Body of pancreas (tissue), 4 donors: ENCODE data around the gene ATP1A3. TPM values are rescaled to one million over a fixed set of nuclear protein-coding genes. Genes with fewer than 3 reads are reported as not detected.
A peak's percentile ranks its signal among the peaks of the same experiment; 100 is the strongest.

Experiments used
- ATAC-seq: fragments of 150-250 bp; one replicate; pipeline ENCODE4 v1.9.1; 2016
- DNase-seq, 4 donors: peaks; one replicate each; pipeline ENCODE4 v3.0.0-alpha.2; 2019
- H3K27ac ChIP-seq, 4 donors: fragments of 200-600 bp; sonication (generic); 1 replicate in 3 of 4; 2 replicates in 1 of 4; pipeline versions ENCODE4 v1.5.1 to v1.6.1; 2016 to 2019; ENCODE audit warnings: mild to moderate bottlenecking in 1 of 4, mixed read lengths in 1 of 4, moderate library complexity in 1 of 4
- H3K27me3 ChIP-seq, 2 donors: fragments of 200-600 bp; sonication (generic); one replicate each; pipeline ENCODE4 v1.6.0; 2016; ENCODE audit warnings: mild to moderate bottlenecking in 1 of 2
- H3K36me3 ChIP-seq, 2 donors: fragments of 200-600 bp; sonication (generic); replicated peaks in 1 of 2; 2 replicates each; pipeline ENCODE4 v1.5.1; 2016; ENCODE audit warnings: low read depth in 2 of 2; ENCODE audit not compliant: insufficient read depth in 1 of 2
- H3K4me1 ChIP-seq: fragments of 200-600 bp; sonication (generic); one replicate; pipeline ENCODE4 v1.6.0; 2016
- H3K4me3 ChIP-seq, 2 donors: fragments of 200-600 bp; sonication (generic); 1 replicate in 1 of 2; 2 replicates in 1 of 2; pipeline ENCODE4 v1.5.1; 2016 to 2019
- H3K9me3 ChIP-seq, 3 donors: fragments of 200-600 bp; sonication (generic); 1 replicate in 2 of 3; 2 replicates in 1 of 3; pipeline ENCODE4 v1.5.1; 2016
- POLR2A ChIP-seq, 3 donors: fragments of 450-650 bp; IDR thresholded peaks; one replicate each; pipeline ENCODE4 v1.6.1; 2016; ENCODE audit warnings: antibody characterized with exemption in 3 of 3, mild to moderate bottlenecking in 2 of 3
- whole genome bisulfite sequencing, 2 donors: methylation state at CpG; one replicate each; pipeline ENCODE4 v1.1.5; 2017; 5-methylcytosine and 5-hydroxymethylcytosine counted together
- intact Hi-C: fragments of 100-400 bp; cut with DNase I; formaldehyde crosslinking; loops from one replicate; pipeline ENCODE4 v1.15.1; 2023
- total RNA-seq, 2 donors: library from RNA; depleted of rRNA; stranded (reverse); fragments of >200 nt; gene quantifications; one replicate each; pipeline ENCODE4 v1.1.0, GENCODE V29; 2016
- TF ChIP-seq, protein P1 (sequence below), 7 experiments: fragments of 450-650 bp in 4 of 7; fragments of 200-600 bp in 3 of 7; sonication (generic) in 3 of 7; IDR thresholded peaks; one replicate each; pipeline ENCODE4 v1.5.1; 2016 to 2019; ENCODE audit warnings: antibody characterized with exemption in 7 of 7

Gene ATP1A3
- total RNA-seq, 2 donors from 2014 or later, result 0.26 TPM; not detected in 1

- intact Hi-C loops, result no loop called here
- H3K27ac ChIP-seq, result no peak overlapping the region
- H3K9me3 ChIP-seq, result no peaks in the 10 kb centered on the region
- no peaks in the 10 kb centered on the region for H3K4me1 ChIP-seq
- WGBS, 2 donors, result 68 to 70% methylated on average over 16 to 17 of the region's 17 CpGs
- ATAC-seq (no peak), DNase-seq (no peak)
- TF ChIP-seq POLR2A (IDR thresholded peaks at IDR 0.05), result no peak
- TF ChIP-seq, protein P1, sequence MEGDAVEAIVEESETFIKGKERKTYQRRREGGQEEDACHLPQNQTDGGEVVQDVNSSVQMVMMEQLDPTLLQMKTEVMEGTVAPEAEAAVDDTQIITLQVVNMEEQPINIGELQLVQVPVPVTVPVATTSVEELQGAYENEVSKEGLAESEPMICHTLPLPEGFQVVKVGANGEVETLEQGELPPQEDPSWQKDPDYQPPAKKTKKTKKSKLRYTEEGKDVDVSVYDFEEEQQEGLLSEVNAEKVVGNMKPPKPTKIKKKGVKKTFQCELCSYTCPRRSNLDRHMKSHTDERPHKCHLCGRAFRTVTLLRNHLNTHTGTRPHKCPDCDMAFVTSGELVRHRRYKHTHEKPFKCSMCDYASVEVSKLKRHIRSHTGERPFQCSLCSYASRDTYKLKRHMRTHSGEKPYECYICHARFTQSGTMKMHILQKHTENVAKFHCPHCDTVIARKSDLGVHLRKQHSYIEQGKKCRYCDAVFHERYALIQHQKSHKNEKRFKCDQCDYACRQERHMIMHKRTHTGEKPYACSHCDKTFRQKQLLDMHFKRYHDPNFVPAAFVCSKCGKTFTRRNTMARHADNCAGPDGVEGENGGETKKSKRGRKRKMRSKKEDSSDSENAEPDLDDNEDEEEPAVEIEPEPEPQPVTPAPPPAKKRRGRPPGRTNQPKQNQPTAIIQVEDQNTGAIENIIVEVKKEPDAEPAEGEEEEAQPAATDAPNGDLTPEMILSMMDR (IDR thresholded peaks at IDR 0.05), result peak in 1 of 7 experiments; percentile 8
- no peak overlapping the region for H3K4me3 ChIP-seq
- no peaks in the 10 kb centered on the region for H3K27me3 ChIP-seq
- no peaks in the 10 kb centered on the region for H3K36me3 ChIP-seq
Measured at GRCh38 chr19:42023121-42023942, 29.3 kb upstream of the ATP1A3 start.

DNA sequence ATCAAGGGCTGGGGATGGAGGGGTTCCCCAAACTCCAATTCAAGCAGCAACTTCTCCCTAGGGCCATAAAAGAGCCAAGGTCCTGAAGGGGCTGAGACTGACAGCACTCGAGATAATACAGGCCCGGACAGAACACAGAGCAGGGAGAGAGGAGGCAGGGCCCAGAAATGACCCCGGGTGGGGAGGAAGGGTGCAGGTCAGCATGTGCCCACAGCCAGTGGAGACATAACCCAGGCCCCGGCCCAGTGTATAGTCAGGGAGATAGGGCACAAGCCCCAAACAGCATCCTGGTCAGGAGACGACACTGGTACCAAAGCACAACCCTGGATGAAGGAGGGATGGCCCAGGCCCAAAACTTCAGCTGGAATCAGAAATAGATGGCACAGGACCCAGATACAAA is 28.6 kb upstream of the ATP1A3 start:
- no peak overlapping the region for H3K4me3 ChIP-seq

DNA sequence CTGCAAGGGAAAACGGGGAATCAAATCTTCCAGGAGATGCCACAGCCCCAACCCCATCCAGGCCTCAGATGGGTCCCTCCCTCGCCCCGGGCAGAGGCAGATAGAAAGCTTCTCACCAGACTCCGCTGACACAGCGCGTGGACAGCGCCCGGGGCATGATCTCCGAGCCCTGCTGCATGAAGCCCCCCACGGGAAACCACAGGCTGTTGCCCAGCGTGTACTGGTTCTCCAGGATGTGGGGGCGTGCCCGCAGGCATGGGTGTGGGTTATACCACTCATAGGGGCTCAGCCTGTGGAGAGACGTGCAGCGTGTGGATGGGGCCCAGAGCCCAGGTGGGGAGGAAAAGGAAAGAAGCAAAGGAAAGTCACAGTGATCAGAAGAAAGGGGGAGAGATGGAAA is 27.2 kb upstream of the ATP1A3 start:
- WGBS, 2 donors, result 57 to 67% methylated on average over 10 to 13 of the region's 15 CpGs
- Histone ChIP-seq H3K4me1 (no peaks in the 10 kb centered on the region), H3K4me3 (no peak overlapping the region), H3K36me3 (no peaks in the 10 kb centered on the region), H3K9me3 (no peaks in the 10 kb centered on the region), H3K27me3 (no peaks in the 10 kb centered on the region), H3K27ac (no peak overlapping the region)
- DNase-seq (no peak), ATAC-seq (no peak)
- TF ChIP-seq, protein P1 (IDR thresholded peaks at IDR 0.05), result no peak
- no peak for TF ChIP-seq POLR2A (IDR thresholded peaks at IDR 0.05)
- intact Hi-C loops, result no loop called here

More for the DNA sequence above, 28.6 kb upstream of the ATP1A3 start:
- 52 to 59% methylated on average over 5 of the region's 5 CpGs for WGBS, 2 donors
- DNase-seq (no peak), ATAC-seq (no peak)
- no peaks in the 10 kb centered on the region for H3K27me3 ChIP-seq
- H3K4me1 ChIP-seq, result no peaks in the 10 kb centered on the region
- no peaks in the 10 kb centered on the region for H3K36me3 ChIP-seq
- intact Hi-C loops, result no loop called here
- no peaks in the 10 kb centered on the region for H3K9me3 ChIP-seq
- no peak for TF ChIP-seq POLR2A (IDR thresholded peaks at IDR 0.05)
- TF ChIP-seq, protein P1 (IDR thresholded peaks at IDR 0.05), result no peak
- no peak overlapping the region for H3K27ac ChIP-seq

DNA sequence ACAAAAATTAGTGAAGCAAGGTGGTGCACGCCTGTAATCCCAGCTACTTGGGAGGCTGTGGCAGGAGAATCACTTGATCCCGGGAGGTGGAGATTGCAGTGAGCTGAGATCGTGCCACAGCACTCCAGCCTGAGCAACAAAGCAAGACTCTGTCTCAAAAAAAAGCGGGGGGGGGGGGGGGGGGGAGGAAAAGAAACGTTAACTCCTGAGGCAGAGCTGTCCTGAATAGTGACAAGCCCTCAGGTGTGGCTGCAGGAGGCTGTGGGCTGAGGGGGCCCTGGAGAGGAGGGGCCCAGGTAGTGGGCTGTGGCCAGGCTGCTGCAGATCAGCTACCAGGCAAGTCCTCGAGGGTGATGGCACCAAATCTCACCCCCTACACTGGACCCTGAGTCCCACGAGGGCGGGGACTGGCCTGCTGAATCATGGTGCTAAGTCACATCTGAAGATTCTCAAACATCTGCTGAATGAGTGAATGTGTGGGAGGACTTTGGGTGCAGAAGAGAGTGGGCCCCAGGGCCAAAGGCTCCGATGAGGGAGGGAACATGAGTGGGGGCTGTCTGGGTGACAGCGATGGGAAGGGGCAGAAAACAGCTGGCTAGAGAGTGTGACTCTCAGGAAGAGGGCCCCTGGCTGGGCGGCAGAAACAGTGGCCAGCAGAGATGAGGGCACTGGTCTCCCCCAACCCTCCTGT is 24.6 kb upstream of the ATP1A3 start:
- 65 to 76% methylated on average over 10 of the region's 11 CpGs for WGBS, 2 donors
- H3K4me3 ChIP-seq, result no peak overlapping the region
- ATAC-seq (no peak), DNase-seq (no peak)
- intact Hi-C loops, result no loop called here
- H3K36me3 ChIP-seq, result no peaks in the 10 kb centered on the region
- no peaks in the 10 kb centered on the region for H3K27me3 ChIP-seq
- H3K27ac ChIP-seq, result no peak overlapping the region
- no peaks in the 10 kb centered on the region for H3K4me1 ChIP-seq
- TF ChIP-seq, protein P1 (IDR thresholded peaks at IDR 0.05), result no peak
- no peak for TF ChIP-seq POLR2A (IDR thresholded peaks at IDR 0.05)
- no peaks in the 10 kb centered on the region for H3K9me3 ChIP-seq
